SU-DHL-6 (cell line): Measurements from ENCODE around the gene ABLIM1.

Source experiments
- CTCF ChIP-seq: fragments of 200-600 bp; sonication (generic); IDR thresholded peaks from one replicate; pipeline ENCODE4 v1.5.1; 2017; ENCODE audit warnings: antibody characterized with exemption, mild to moderate bottlenecking, low read length, moderate library complexity; ENCODE audit not compliant: insufficient read depth, poor library complexity, severe bottlenecking
- EZH2phosphoT487 ChIP-seq: fragments of 200-600 bp; sonication (generic), shearing (Covaris generic); conservative IDR thresholded peaks from 2 replicates; pipeline ENCODE4 v1.6.1; 2018; ENCODE audit warnings: mild to moderate bottlenecking, antibody characterized with exemption, low read length, moderate library complexity, mixed read lengths

- no peak for TF ChIP-seq CTCF
- no peak for TF ChIP-seq EZH2phosphoT487
Measured at GRCh38 chr10:114634609-114634979, 23.5 kb downstream of the ABLIM1 start.
